Measurements from ENCODE around the gene GPR31. TPM values are rescaled to one million over a fixed set of nuclear protein-coding genes. Genes with fewer than 3 reads are reported as not detected.

Gene GPR31
- total RNA-seq, 1 experiment from 2014 or later = not detected

DNA sequence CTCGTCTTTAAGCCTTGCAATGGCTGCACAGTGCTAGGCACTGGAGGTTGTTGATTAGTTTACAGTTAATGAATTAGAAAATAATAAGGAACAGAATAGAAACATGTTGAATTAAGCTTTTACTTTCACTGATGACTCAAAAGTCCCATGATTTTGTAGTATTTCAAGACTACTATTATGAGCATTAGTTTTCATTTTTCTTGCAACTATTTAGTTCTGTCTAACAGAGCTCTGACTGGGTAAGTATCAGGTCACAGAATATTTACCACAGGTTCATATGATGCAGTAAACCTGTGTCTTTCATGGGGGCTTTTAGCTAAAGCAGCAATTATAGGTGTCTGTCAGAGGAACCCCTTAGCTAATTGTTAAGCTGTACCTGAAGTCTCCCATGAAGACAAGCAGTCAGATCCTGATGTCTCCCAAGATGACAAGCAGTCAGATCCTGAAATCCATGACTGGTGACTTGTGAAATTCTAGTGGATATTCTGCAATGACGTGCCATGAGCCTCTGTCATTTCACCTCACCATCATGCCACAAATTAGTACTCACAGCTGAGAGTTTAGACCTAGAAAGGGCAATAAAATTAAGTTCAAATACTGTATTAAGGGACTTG, 8.2 kb upstream of the GPR31 start:
- peak overlapping the region in 1 of 3 experiments; percentile 42; a peak in 1 of 7 replicates for H3K27ac Mint-ChIP-seq
- H3K9ac ChIP-seq (ENCODE audit: extremely low read depth, insufficient read length, low read length) = no peak overlapping the region
- H2BK15ac ChIP-seq (ENCODE audit: low read depth, low read length) = no peak overlapping the region
- no peak overlapping the region for H3K4me2 ChIP-seq (ENCODE audit: insufficient read depth, insufficient read length, low read length)
- H4K91ac ChIP-seq (ENCODE audit: insufficient read length, low read depth, low read length) = no peak overlapping the region
- H2BK12ac ChIP-seq (ENCODE audit: insufficient read length, low read depth, low read length) = no peak overlapping the region
- H3K4me1 Mint-ChIP-seq = peaks cover 37 to 45% of the 10 kb centered on the region in 2 experiments
- no peak overlapping the region for H3K4ac ChIP-seq (ENCODE audit: low read depth, low read length)
- no peak for DNase-seq
- no peak overlapping the region for H2AFZ ChIP-seq (ENCODE audit: low read length)
- H3K56ac ChIP-seq (ENCODE audit: insufficient read length, low read depth, low read length) = no peak overlapping the region
- peaks cover 19% of the 10 kb centered on the region for H3K4me1 ChIP-seq (ENCODE audit: insufficient read depth, low read length)
- no peak overlapping the region for H2BK20ac ChIP-seq (ENCODE audit: low read depth, low read length, poor library complexity, severe bottlenecking)
- no peak overlapping the region for H4K5ac ChIP-seq (ENCODE audit: insufficient read length, low read depth, low read length)
- no peak overlapping the region for H2AK5ac ChIP-seq (ENCODE audit: insufficient read length, low read length)
- H3K36me3 Mint-ChIP-seq (ENCODE audit: insufficient read depth in 1 of 3, low read depth in 3 of 3) = peaks cover 3 to 17% (median 10%) of the 10 kb centered on the region in 3 experiments; a peak in 5 of 7 replicates
- H3K18ac ChIP-seq (ENCODE audit: insufficient read length, low read depth, low read length) = no peak overlapping the region
- no peak overlapping the region for H3T11ph ChIP-seq (ENCODE audit: low read length)
- peaks cover 0 to 10% of the 10 kb centered on the region in 2 experiments; a peak in 4 of 5 replicates for H3K9me3 Mint-ChIP-seq
- H3K79me2 ChIP-seq (ENCODE audit: insufficient read depth, low read length) = no peaks in the 10 kb centered on the region
- H4K8ac ChIP-seq (replicated peaks; ENCODE audit: insufficient read length, low read depth, low read length) = no peak overlapping the region
- no CpG with 5 or more reads among the region's 2 CpGs for WGBS (ENCODE audit: extremely low coverage, insufficient read length, low lambda C conversion rate)
- no peak overlapping the region for H3K27ac ChIP-seq (ENCODE audit: insufficient read length, low read depth, low read length)
- no peak overlapping the region for H3K4me3 Mint-ChIP-seq
- H3K23me2 ChIP-seq (ENCODE audit: insufficient read length, low read depth, low read length, poor library complexity, severe bottlenecking) = peaks cover 4% of the 10 kb centered on the region
- no peaks in the 10 kb centered on the region for H4K20me1 ChIP-seq (ENCODE audit: control insufficient read depth, insufficient read depth, insufficient read length)
- no peaks in the 10 kb centered on the region for H3K79me1 ChIP-seq (ENCODE audit: insufficient read depth, low read depth, low read length, poor library complexity, severe bottlenecking)
- TF ChIP-seq, protein P1, sequence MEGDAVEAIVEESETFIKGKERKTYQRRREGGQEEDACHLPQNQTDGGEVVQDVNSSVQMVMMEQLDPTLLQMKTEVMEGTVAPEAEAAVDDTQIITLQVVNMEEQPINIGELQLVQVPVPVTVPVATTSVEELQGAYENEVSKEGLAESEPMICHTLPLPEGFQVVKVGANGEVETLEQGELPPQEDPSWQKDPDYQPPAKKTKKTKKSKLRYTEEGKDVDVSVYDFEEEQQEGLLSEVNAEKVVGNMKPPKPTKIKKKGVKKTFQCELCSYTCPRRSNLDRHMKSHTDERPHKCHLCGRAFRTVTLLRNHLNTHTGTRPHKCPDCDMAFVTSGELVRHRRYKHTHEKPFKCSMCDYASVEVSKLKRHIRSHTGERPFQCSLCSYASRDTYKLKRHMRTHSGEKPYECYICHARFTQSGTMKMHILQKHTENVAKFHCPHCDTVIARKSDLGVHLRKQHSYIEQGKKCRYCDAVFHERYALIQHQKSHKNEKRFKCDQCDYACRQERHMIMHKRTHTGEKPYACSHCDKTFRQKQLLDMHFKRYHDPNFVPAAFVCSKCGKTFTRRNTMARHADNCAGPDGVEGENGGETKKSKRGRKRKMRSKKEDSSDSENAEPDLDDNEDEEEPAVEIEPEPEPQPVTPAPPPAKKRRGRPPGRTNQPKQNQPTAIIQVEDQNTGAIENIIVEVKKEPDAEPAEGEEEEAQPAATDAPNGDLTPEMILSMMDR (conservative IDR thresholded peaks at IDR 0.05) = no peak
- H2BK5ac ChIP-seq (ENCODE audit: insufficient read length, low read length) = no peak overlapping the region
- no peak overlapping the region for H3K23ac ChIP-seq (ENCODE audit: insufficient read length, low read depth, low read length)
- no peak overlapping the region for H3K14ac ChIP-seq (ENCODE audit: insufficient read depth, low read length)
- no peak overlapping the region for H2BK120ac ChIP-seq (ENCODE audit: low read depth, low read length, poor library complexity, severe bottlenecking)
- no peaks in the 10 kb centered on the region for H3K9me3 ChIP-seq (ENCODE audit: control insufficient read depth, low read depth, low read length)
- no peaks in the 10 kb centered on the region; the same call in none of the 2 replicates for H3K27me3 Mint-ChIP-seq (ENCODE audit: low read depth)
- H3K27me3 ChIP-seq (ENCODE audit: insufficient read depth, low read length) = no peaks in the 10 kb centered on the region

All from H9 (cell line).